Esophagus squamous epithelium (tissue), 4 donors: Measurements from ENCODE around the gene FOCAD.

Source experiments
- CTCF ChIP-seq, 6 experiments: fragments of 450-650 bp in 4 of 6; fragments of 200-600 bp in 2 of 6; sonication (generic) in 2 of 6; IDR thresholded peaks; one replicate each; pipeline ENCODE4 v1.5.1; 2016 to 2019; ENCODE audit warnings: antibody characterized with exemption in 6 of 6, mild to moderate bottlenecking in 4 of 6, moderate library complexity in 4 of 6
- POLR2A ChIP-seq, 4 donors: fragments of 450-650 bp; IDR thresholded peaks; one replicate each; pipeline ENCODE4 v1.6.1; 2017; ENCODE audit warnings: antibody characterized with exemption in 4 of 4, mild to moderate bottlenecking in 4 of 4, moderate library complexity in 3 of 4

- TF ChIP-seq POLR2A (IDR thresholded peaks at IDR 0.05) (no peak), CTCF (IDR thresholded peaks at IDR 0.05) (no peak)
Measured at GRCh38 chr9:20742833-20743232, 58.8 kb downstream of the FOCAD start.
